HG02981 (cell line): ENCODE measurements around the gene CAMK2B.

Experiments
- ATAC-seq: cut with Tn5 transposase; IDR thresholded peaks from one replicate; pipeline ENCODE4 v1.9.1; 2021; ENCODE audit warnings: mild to moderate bottlenecking, moderate library complexity; ENCODE audit not compliant: unreplicated experiment

CAMK2B gene

DNA sequence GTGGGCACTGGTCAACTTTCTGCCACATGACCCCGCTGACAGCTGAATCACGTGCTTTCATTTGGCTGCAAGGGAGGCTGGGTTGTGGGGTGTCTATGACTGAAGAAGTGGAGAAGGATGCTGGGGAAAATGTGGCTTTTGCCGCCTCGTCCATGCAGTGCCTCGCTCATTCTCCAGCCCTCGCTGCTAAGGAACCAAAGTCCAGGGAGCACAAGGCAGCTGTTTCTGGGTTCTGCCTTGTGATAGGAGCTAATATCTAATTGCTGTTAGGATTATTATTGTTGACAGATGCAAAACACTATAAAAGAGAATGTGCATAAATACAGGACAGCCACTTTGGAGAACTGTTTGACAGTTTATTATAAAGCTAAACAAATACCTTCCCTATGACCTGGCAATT lies 4.9 kb upstream of the CAMK2B start:
- no peak for ATAC-seq

GRCh38 chr7:44329888-44330287 lies 4.5 kb upstream of the CAMK2B start:
- no peak for ATAC-seq

GRCh38 chr7:44329081-44329480 lies 3.7 kb upstream of the CAMK2B start:
- ATAC-seq: no peak

DNA sequence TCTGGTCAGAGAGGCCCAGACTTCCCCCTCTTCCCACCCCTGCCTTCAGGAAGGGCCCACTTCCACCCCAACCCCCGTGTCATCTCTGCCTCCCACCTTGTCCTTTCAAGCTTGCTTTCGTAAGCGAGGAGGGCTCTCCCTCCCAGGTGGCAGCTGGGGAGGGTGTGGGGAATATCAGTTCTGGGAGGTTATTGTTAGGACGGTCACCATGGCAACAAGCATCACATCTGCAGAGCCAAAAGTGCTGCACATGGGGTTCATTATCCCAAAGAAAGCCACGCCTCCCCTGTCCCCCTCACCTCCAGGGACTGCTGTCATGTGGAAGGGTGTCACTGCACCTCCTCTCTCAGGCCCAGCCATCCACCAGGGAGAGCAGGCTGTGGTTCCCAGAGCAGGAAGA lies 2.6 kb upstream of the CAMK2B start:
- no peak for ATAC-seq

DNA sequence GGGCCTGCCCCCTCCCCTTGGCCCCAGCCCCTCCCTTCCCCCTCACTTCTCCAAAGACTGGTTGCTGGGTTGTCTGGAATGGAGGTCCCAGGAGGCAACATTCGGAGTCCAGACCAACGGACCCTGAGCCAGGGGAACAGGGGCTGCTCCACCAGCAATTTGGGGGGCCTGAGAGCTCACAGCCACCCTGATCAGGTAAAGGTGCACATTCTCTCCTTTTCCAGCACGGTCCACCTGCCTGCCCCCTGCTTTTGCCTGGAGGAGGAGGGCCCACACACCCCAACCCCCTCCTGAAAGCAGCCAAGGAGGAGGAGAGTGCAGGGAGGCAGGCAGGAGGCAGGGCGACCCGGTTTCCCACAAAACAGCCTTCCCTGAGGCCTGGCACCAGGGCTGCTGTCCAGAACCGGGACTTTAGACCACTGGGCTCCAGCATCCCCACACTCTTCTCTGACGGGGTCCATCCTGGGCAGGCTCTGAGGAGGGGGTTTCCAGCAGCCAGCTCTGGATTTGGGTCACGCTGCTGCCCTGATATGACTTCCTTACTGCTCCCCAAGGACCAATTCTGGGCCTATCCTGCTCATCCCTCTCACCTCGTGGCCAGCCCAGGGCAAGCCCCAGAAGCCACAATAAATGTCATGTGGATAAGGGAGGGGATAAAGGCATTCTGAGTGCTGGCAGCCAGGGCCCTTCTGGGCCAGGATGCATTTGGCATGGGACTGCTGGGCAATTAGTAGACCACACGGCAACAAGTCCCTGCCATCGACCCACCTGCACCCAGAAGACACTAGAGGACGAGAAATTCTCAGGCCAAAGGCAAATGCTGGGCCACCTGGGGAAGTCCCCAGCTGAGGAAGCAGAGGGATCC lies 1.1 kb upstream of the CAMK2B start:
- ATAC-seq: no peak

- no peak for ATAC-seq
These were observed 432 bp upstream of the CAMK2B start for GRCh38 chr7:44325811-44326241.

DNA sequence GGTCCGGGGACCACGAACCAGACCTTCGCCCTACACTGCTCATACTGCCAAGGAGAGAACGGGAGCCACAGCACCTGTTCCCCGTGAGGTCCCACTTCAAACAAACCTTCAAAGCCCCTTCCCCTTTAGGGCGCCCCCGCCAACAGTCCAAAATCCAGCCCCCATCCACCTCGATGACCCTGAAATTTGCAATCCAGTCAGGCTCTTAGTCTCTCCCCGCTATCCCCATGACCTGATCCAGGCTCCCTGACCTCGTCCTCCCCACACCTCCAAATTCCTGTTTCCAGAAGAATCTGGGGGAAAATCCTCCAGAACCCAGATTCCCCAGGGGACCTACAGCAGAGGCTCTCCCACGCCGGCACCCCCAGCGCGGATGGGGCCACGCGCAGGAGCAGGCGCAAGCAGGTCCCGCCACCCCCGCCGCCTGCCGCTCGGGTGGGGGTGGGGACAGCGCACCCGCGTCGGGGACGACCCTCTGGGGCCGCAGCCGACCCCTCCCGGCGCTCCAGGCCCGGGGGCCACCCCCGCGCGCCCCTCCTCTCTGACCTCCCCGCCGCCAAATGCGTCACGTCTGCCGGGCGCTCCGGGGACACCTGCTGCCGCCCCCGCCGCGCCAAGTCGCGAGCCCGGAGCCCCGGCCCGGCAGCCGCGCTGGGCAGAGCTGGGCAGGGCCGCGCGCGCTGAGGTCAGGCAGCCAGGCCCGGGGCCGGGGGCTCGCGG lies 753 bp downstream of the CAMK2B start:
- no peak for ATAC-seq

DNA sequence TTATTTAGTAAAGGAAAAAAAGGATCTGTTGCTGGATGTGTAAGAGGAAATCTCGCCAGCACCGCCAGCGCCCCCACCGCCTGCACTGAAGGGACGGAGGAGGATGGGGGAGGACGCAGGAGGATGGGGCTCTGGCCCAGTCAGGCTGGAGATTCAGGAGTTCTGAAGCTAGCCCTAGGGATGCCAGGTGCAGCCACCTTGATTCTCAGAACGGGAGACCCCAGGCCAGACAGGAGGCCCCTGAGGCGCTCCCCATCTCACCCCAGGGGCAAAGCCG lies 1.3 kb downstream of the CAMK2B start:
- no peak for ATAC-seq

DNA sequence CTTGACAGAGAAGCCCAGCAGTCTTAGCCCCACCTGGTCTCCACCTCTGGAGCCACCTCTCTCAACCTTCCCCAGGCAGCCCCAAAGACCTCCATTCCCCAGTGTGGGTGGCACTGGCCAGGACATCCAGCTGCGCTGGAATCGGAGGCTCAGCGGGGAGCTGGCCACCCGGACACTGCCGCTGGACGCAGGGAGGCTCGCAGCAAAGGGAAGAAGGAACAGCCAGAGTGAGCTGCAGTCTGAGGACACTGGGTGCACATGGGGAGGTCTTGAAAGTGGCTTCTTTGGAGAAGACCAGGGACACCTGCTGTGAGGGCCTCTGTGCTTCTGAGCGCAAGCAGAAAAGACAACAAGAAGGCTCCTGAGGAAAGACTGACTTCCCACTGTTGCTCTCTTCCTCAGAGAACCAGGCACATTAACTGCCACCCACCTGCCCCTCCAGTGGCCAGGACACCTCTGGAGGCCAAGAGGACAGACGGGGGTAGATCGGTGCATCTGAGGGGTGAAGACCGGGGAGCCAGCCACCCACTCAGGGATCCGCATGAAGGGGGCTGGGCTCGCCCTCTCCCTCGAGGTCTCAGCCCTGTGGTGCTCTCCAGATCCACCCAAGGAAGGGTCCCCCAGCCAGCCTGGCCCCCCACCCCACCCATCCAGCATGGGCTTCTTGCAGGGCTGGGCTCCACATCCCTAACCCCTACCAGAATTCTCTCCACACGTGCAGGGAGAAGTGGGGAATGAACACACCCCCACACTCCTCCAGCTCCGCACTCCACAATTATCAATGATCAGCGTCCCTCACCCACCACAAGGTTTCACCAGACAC lies 1.8 kb downstream of the CAMK2B start:
- ATAC-seq: no peak

GRCh38 chr7:44322631-44323363 lies 2.6 kb downstream of the CAMK2B start:
- no peak for ATAC-seq

- no peak for ATAC-seq
These were observed 3.6 kb downstream of the CAMK2B start for GRCh38 chr7:44321796-44322195.

- no peak for ATAC-seq
These were observed 4.5 kb downstream of the CAMK2B start for GRCh38 chr7:44320794-44321371.

DNA sequence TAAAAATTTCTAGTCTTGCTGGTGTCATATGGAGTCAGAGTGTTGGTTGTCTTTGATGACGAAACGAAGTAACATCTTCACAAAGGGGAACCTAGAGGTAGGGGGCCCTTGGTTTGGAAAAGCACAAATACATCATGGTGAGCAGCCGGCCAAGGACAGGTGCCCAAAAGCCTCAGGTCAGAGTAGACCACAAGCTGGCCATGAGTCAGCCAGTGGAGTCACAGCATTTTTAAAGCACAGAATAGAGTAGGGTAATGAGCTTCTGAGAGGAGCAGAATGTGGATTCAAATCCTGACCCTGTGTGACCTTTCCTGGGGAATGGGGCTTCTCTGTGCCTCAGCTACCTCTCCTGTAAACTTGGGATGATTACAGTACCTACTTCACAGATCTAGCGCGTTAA lies 5.3 kb downstream of the CAMK2B start:
- no peak for ATAC-seq

DNA sequence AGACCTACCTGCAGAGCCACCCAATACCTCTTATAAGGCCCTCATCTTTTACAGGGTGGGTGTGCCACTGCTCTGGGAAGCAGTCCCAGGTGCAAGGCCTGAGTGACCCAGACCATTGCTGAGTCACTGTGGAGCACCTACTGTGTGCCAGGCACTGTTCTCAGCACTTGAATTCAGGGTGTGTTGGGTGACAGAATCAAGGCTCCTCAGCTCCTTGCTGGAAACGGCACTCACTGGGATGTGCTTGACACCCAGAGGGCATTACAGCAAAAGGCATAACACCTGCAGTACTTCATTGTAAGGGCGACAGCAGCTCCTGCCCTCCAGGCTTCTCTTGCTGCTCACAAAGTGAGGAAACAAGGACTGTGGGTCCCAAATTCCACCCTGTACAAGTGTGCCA lies 7.1 kb downstream of the CAMK2B start:
- no peak for ATAC-seq

GRCh38 chr7:44315301-44315903 lies 10.0 kb downstream of the CAMK2B start:
- no peak for ATAC-seq

DNA sequence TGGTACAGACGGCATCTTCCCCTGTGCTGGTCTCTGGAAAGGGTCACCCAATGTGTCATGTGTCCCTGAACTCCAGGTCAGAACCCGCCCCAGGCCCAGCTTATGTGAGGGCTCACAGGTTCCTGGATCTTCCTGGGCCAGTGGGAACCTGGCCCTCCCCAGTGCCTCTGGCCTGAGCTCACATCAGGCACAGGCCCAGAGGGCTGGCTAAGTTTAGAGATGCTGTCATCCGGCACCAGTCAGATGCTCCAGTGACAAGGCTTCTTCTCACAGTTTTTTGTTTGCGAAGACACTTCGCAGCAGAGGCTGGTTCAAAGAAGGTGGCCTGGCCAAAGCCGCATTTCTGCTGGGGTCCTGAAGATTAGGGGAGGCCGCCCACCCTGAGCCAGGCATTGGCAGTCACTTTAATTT lies 11.8 kb downstream of the CAMK2B start:
- no peak for ATAC-seq

DNA sequence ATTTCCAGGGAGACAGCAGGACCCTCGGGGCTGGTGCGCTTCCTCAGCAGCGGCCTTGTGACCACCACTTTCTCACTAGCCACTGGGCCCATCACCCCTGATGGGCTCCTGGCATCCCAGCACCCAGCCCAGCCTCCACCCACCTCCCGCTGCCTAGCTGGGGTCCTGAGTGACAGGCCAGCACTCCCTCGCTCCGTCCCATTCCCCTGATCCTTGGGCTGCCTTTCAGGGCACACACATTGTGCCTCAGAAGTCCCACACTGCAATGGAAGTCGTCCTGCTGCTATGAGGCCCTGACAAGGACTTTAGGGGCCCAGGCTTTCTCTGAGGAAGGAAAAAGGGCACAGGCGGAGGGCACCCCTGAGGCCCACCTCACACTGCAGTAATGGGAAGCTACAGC lies 12.4 kb downstream of the CAMK2B start:
- no peak for ATAC-seq

DNA sequence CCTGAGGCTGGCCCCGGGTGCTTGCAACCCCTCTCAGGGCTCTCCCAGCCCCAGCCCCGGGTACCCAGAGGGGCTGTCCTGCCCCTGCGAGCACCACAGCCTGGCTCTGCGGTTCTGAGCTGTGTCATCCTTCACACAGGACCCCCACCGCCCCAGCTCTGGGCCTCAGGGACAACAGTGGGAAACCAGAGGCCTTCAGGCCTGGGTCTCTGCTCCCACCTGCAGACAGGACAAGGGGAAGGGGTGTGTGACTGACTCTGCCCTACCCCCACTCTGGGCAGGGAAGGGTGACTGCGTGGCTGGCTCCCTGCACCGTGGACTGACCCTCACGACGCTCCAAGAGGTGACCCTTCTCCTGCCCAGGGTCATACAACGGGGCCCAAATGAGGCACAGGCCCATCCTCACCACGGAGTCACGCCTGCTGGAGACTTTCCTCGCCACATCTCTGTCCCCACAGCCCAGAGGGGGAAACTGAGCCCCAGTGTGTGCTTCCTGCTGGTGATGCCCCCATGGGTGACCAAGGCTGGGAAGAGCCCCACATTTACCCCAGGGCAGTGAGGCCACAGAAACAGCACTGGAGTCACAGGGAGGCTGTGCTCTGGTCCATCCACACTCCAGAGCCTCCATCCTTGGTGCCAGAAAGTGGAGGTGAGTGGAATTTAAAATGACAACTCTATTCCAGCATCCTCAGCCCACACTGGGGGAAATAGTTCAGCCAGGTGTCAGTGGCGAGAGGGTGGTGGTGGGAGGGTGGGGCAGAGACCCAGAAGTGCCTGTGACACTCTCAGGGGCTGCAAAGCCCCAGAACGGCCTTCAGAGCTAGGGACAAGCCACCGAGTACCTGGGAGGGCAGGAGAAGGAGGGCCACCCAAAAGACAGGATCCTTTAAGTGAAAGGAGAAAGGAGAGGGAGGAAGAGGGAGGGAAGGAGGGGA lies 13.6 kb downstream of the CAMK2B start:
- no peak for ATAC-seq

GRCh38 chr7:44310221-44310848 lies 15.1 kb downstream of the CAMK2B start:
- ATAC-seq: no peak
